ENCODE data around the gene AMELX. TPM values are rescaled to one million over a fixed set of nuclear protein-coding genes. Genes with fewer than 3 reads are reported as not detected.

The AMELX gene
- total and polyA plus RNA-seq, 2 donors (not counting 1 experiment from before 2014, with no cell fraction given): not detected

GRCh38 chrX:11309220-11309619 is 16.0 kb downstream of the AMELX start:
- Histone ChIP-seq H3K27ac (ENCODE audit: insufficient read depth, low read length) (no peak overlapping the region), H3K9ac (ENCODE audit: insufficient read depth, low read length) (no peak overlapping the region), H3K9me3 (ENCODE audit: control insufficient read depth, insufficient read depth, low read depth, low read length) (no peaks in the 10 kb centered on the region), H3K4me1 (ENCODE audit: control insufficient read depth, extremely low read depth, insufficient read depth, low read length) (no peaks in the 10 kb centered on the region), H3K36me3 (ENCODE audit: control insufficient read depth, insufficient read depth, low read length) (no peaks in the 10 kb centered on the region), H4K20me1 (ENCODE audit: control insufficient read depth, extremely low read depth, insufficient read depth, low read length) (no peaks in the 10 kb centered on the region), H3K27me3 (ENCODE audit: control insufficient read depth, insufficient read depth, low read length) (no peaks in the 10 kb centered on the region), H3K4me3 (replicated peaks in 1 of 4; ENCODE audit: control extremely low read depth in 1 of 4, insufficient read depth in 1 of 4, low read depth in 3 of 4, low read length in 4 of 4) (no peak overlapping the region), H2AFZ (ENCODE audit: low read length) (no peak overlapping the region), H3K4me2 (ENCODE audit: extremely low read depth, insufficient read depth, low read length) (no peak overlapping the region), H3K79me2 (ENCODE audit: control insufficient read depth, insufficient read depth, low read length) (no peaks in the 10 kb centered on the region)
- TF ChIP-seq CTCF (conservative IDR thresholded peaks at IDR 0.05 in 1 of 2, IDR thresholded peaks at IDR 0.05 in 1 of 2; ENCODE audit: low read depth in 1 of 2, low read length in 2 of 2) (no peak), EZH2 (IDR thresholded peaks at IDR 0.05; ENCODE audit: low read length, missing control alignments) (no peak)
- peak in 1 of 2 donors; percentile 3 for DNase-seq (ENCODE audit: low read depth in 2 of 2)

GRCh38 chrX:11311706-11312105 is 18.5 kb downstream of the AMELX start:
- no peaks in the 10 kb centered on the region for H3K27me3 ChIP-seq (ENCODE audit: control insufficient read depth, insufficient read depth, low read length)
- H3K4me3 ChIP-seq (replicated peaks in 1 of 4; ENCODE audit: control extremely low read depth in 1 of 4, insufficient read depth in 1 of 4, low read depth in 3 of 4, low read length in 4 of 4): no peak overlapping the region
- H3K9ac ChIP-seq (ENCODE audit: insufficient read depth, low read length): no peak overlapping the region
- no peak overlapping the region for H3K4me2 ChIP-seq (ENCODE audit: extremely low read depth, insufficient read depth, low read length)
- no peaks in the 10 kb centered on the region for H3K4me1 ChIP-seq (ENCODE audit: control insufficient read depth, extremely low read depth, insufficient read depth, low read length)
- H4K20me1 ChIP-seq (ENCODE audit: control insufficient read depth, extremely low read depth, insufficient read depth, low read length): no peaks in the 10 kb centered on the region
- TF ChIP-seq CTCF (conservative IDR thresholded peaks at IDR 0.05 in 1 of 2, IDR thresholded peaks at IDR 0.05 in 1 of 2; ENCODE audit: low read depth in 1 of 2, low read length in 2 of 2) (no peak), EZH2 (IDR thresholded peaks at IDR 0.05; ENCODE audit: low read length, missing control alignments) (no peak)
- H3K27ac ChIP-seq (ENCODE audit: insufficient read depth, low read length): no peak overlapping the region
- no peak overlapping the region for H2AFZ ChIP-seq (ENCODE audit: low read length)
- H3K36me3 ChIP-seq (ENCODE audit: control insufficient read depth, insufficient read depth, low read length): no peaks in the 10 kb centered on the region
- DNase-seq (ENCODE audit: low read depth in 2 of 2): peak in 1 of 2 donors; percentile 31
- H3K9me3 ChIP-seq (ENCODE audit: control insufficient read depth, insufficient read depth, low read depth, low read length): no peaks in the 10 kb centered on the region
- H3K79me2 ChIP-seq (ENCODE audit: control insufficient read depth, insufficient read depth, low read length): no peaks in the 10 kb centered on the region

GRCh38 chrX:11319806-11320520 is 26.8 kb downstream of the AMELX start:
- Histone ChIP-seq H3K27me3 (ENCODE audit: control insufficient read depth, insufficient read depth, low read length) (no peaks in the 10 kb centered on the region), H3K9me3 (ENCODE audit: control insufficient read depth, insufficient read depth, low read depth, low read length) (no peaks in the 10 kb centered on the region), H3K4me2 (ENCODE audit: extremely low read depth, insufficient read depth, low read length) (no peak overlapping the region), H4K20me1 (ENCODE audit: control insufficient read depth, extremely low read depth, insufficient read depth, low read length) (no peaks in the 10 kb centered on the region), H3K4me3 (replicated peaks in 1 of 4; ENCODE audit: control extremely low read depth in 1 of 4, insufficient read depth in 1 of 4, low read depth in 3 of 4, low read length in 4 of 4) (no peak overlapping the region), H2AFZ (ENCODE audit: low read length) (no peak overlapping the region), H3K79me2 (ENCODE audit: control insufficient read depth, insufficient read depth, low read length) (no peaks in the 10 kb centered on the region), H3K9ac (ENCODE audit: insufficient read depth, low read length) (no peak overlapping the region), H3K4me1 (ENCODE audit: control insufficient read depth, extremely low read depth, insufficient read depth, low read length) (no peaks in the 10 kb centered on the region), H3K36me3 (ENCODE audit: control insufficient read depth, insufficient read depth, low read length) (no peaks in the 10 kb centered on the region), H3K27ac (ENCODE audit: insufficient read depth, low read length) (no peak overlapping the region)
- TF ChIP-seq EZH2 (IDR thresholded peaks at IDR 0.05; ENCODE audit: low read length, missing control alignments): no peak
- no peak for TF ChIP-seq CTCF (conservative IDR thresholded peaks at IDR 0.05 in 1 of 2, IDR thresholded peaks at IDR 0.05 in 1 of 2; ENCODE audit: low read depth in 1 of 2, low read length in 2 of 2)
- DNase-seq (ENCODE audit: low read depth in 2 of 2): peak in 1 of 2 donors; percentile 31
